Activated CD4-positive, alpha-beta T cell treated with anti-CD3 and anti-CD28 coated beads for 4 hours (primary cell): Measurements from ENCODE around the gene PDE4B.
"Not testable (repeated sequence)": the region's sequence is repeated elsewhere in the genome, so short reads cannot be mapped to it uniquely, and the experiment has no call there.

Source experiments
- DNase-seq, 2 donors: peaks; one replicate each; pipeline ENCODE4 v3.0.0-alpha.2; 2020

The PDE4B gene

DNA sequence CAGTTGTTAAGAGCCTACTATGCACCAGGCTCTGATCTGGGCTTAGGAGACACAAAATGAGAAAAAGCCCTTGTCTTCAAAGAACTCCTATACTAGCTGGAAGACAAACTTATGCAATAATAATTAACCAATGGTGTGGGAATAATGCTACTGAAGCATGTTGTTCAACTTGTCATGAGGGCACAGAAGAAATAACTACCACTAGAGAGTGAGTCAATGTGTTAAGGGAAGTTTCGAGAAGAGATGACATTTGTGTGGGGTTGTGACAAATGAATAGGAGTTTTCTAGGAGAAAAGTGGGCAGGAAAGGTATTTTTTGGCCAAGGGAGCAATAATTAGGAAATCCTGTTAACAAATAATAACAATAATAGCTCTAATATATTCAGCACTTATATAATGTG, 205.0 kb downstream of the PDE4B start:
- DNase-seq, result no peak

DNA sequence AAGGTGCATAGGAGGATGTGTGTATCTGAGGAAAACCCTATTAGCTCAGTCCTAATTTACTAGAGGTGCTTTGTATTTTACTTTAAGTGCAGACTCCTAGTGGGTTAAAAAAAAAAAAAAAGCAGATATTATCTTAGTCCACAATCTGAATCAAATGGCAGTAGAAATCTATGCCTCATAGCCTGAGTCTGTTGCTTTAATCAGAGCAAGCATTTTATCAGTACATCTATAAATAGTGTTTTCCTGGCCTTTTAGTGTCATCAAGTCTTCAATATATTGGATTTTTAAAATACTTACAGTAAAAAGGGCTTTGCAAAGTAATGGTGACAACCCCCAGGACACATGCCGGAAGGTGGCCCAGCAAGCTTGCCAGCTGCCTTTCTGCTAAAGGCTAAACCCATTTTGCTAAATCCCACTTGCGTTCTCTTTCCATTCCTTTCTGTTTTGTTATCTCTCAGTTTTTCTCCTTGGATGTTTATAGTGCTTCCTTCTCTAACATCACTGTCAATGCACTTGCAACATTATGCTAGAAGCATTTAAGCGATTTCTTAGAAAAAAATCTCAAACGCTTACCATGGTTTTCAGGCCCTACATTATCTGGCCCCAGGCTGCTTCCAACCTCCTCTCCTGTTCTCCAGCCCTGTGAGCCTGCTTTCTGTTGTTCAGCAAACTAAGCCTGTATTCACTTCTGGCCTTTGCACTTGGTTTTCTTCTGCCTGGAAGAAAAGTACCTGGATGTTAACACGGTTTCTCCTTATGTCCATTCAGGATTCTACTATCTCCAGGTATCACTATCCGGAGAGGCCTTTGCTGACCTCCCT, 206.3 kb downstream of the PDE4B start:
- DNase-seq, result no peak

DNA sequence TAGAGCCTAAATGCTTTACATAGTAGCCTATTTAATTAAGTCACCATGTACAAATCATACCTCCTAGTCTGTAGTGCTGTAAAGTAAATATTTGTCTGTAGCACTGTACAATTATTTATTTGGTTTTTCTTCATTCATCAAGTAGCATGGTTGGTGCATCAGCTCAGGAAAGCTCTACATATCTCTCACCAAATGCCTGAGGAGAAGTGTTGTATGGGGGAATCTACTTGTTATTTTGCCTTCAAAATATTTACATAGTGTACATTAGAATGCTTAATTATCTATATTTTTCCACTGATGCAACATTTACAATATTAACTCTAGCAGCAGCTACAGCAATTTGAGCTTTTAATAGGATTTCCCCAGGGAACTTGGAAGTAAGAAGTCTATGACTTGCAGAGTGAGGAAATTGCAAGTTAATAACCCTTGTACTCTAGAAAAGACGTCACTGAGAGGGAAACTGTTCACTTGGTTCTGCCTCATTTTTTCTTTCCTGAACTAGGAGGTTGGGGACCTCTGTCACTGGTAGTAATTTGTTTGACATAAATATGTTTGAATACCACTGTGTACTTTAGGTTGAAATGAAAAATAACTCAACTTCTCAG, 207.4 kb downstream of the PDE4B start:
- no peak for DNase-seq

DNA sequence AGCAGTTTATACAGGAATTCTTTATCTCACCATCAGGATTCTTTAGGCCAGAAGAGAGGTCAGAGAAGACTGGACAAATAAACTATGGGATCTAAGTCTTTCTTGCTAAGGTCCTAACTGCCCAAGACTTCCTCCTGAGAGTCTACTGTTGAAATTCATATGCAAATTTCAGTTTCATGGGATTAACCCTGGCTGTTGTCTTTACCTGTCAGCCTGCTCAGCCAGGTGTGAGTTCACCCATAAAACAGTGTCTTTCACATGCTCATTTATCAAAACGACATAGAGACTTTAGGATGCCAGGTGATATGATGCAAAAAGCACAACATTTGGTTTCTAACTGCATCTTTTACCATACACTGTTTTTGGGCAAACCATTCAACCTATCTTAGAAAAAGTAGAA, 211.0 kb downstream of the PDE4B start:
- no peak for DNase-seq

DNA sequence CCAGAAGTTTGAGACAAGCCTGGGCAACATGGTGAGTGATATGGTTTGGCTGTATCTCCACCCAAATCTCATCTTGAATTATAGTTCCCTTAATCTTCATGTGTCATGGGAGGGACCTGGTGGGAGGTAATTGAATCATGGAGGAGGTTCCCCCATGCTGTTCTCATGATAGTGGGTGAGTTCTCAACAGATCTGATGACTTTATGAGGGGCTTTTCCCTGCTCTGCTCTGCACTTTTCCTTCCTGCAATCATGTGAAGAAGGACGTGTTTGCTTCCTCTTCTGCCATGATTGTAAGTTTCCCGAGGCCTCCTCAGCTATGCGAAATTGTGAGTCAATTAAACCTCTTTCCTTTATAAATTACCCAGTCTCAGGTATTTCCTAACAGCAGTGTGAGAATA, 213.8 kb downstream of the PDE4B start:
- DNase-seq, result not testable (repeated sequence)

DNA sequence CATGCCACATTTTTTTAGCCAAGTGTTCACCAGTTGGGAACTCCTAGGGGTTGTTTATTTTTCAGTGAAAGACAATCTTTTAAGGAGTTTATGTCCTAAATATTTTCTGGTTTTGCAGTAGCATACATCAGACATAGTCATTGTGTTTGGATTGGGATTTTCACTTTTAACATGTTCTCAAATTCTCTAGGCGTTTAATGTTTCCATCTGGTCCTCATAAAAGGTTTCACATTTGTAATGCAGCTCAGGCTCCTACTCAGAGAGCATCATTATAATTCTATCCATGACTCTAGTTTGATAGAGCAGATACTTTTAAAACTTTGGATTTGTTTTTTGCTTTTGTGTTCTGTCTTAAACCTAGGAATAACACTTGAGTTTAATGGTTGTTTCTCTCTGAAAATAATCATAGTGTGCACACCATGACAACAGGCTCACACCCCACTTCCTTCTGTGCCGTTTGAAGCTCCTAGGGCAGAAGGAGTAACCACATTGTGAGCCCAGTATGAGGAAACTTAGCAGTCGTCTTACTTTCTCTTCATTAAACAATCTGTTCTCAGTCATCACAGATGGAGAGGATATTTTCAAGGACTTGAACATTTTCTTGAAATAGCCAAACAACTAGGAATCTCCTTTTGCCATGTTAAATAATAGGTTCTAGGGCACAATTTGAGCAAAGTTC, 219.6 kb downstream of the PDE4B start:
- no peak for DNase-seq

DNA sequence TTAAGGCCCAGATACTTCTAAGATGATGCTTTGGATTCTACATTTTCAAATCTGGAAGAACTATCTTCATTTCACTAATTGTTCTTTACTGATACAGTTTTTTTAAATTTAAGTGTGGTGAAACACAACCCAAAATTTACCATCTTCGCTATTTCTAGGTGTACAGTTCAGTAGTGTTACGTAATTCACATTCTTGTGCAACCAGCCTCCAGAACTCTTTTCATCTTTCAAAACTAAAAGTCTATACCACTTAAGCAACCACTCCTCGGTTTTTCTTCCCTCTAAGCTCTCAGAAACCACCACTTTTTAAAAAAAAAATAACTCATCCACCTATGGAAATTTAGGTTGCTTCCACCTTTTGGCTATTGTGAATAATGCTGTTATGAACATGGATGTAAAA, 220.7 kb downstream of the PDE4B start:
- DNase-seq, result no peak

DNA sequence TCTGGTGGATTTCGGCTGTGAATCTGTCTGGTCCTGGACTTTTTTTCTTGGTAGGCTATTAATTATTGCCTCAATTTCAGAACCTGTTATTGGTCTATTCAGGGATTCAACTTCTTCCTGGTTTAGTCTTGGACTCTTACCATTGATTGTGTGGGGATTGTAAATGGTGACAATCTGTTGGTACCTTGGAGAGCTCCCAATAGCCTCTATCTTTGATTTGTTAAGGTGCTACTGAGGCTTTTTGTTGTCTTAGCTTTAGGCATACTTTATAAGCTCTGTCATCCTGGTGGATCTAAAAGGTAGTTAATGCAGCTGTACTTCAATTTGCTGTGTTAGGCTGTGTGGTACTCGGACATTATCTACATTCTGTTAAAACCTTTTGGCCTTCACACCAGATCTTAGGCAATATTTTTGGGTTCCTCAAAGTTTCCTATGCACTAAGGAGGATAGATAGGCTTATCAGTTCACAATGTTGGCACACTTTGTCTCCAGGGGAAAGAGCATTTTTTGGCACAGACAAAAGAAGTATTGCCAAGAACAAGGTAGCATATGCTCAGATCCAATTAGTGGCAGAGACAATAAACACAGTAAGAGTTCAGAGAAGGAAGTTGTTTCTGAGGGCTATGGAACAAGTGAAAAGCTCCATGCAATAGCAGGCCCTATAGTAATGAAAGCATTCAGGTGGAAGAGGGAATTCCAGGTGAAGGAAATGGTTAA, 230.4 kb downstream of the PDE4B start:
- no peak for DNase-seq

DNA sequence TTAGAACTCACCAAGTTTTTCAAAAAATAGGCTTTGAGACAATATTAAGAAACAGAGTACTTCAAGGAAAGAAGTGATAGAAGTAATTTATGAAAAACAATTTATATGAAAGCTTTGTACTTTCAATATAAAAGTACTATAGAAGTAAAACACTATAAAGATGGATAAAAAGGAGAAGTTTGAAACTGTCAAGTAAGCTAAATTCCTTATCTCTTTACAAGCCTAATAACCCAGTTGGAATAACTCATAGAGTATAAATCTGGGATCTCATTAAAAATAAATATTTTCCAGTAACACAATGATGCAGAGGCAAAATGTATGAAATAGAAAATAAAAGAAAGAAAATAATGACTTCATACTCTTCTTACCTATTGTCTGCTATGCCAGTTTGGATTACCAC, 232.5 kb downstream of the PDE4B start:
- no peak for DNase-seq

DNA sequence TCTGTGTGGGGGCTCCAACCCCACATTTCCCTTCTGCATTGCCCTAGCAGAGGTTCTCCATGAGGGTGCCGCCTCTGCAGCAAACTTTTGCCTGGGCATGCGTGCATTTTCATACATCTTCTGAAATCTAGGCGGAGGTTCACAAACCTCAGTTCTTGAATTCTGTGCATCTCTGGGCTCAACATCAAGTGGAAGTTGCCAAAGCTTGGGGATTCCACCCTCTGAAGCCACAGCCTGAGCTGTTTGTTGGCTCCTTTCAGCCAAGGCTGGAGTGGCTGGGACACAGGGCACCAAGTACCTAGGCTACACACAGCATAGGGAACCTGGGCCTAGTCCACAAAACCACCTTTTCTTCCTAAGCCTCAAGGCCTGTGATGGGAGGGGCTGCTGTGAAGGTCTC, 235.3 kb downstream of the PDE4B start:
- no peak for DNase-seq

DNA sequence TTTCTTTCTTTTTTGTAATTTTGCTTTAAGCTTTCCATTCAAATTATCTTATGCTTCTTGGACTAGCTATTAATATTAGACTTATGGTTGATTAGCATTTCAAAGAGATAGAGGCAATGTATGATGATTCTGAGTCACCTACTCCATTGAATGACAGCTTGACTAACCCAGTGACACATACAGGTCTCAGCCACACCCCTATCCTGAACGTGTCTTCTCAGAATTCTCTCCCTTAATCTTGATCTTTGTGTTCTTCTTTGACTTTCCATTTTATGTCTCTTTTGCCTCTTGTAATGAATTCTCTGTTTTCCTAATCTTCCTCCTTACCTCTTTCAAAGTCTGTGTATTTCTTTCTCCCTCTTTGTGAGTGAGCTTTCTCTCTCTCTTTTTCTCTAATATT, 241.1 kb downstream of the PDE4B start:
- no peak for DNase-seq

DNA sequence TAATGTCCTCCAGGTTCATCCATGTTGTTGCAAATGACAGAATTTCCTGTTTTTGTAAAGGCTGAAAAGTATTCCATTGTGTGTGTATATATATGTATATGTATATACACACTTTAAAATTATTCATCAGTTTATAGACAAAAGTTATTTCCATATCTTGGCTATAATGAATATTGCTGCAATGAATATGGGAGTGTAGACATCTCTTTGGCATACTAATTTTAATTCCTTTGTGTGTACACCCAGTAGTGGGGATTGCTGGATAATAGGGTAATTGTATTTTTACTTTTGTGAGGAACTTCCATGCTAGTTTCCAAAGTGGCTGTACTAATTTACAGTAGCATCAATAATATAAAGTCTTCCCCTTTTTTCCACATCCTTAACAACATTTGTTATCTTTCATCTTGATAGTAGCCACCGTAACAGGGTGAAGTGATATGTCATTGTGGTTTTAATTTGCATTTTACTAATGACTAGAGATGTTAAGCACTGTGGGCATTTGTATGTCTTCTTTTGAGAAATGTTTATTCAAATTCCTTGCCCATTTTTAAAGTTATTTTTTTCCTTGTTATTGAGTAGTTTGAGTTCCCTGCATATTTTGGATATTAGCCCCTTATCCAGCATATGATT, 243.0 kb downstream of the PDE4B start:
- no peak for DNase-seq

DNA sequence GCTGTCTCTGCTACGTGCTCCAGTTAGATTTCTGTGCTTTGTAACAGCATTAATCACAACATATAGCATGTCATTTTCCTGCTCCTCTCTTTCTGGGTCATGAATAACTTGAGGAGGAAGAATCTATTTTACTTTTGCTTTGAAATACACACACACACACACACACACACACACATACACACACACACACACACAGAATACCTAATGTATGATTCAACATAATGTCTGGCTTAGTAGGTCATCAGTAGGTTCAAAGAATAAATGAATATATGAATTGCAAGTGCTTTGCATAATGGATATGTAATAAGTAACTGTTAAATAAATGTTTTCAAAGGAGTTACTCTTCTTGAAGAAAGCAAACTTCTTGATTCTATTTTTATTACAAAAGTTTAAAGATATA, 249.0 kb downstream of the PDE4B start:
- DNase-seq, result no peak

DNA sequence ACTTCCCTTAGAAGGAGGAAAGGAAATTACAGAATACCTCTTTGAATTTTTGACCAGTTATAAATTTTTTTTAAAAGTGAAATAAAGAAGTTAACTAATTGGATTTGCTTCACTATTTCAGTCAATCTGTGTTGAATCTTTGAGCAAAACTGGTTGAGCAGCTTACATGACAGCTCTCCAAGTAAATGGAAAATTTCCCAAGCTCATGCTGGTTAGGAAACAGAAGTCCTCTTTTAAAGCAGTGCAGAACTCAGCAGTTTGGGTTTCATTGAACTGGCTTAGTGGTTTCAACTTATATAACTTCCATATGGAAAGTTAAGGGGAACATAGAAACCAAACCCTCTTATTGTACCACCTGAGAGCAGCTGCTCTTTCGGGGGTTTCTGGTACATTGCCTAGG, 250.5 kb downstream of the PDE4B start:
- no peak for DNase-seq

DNA sequence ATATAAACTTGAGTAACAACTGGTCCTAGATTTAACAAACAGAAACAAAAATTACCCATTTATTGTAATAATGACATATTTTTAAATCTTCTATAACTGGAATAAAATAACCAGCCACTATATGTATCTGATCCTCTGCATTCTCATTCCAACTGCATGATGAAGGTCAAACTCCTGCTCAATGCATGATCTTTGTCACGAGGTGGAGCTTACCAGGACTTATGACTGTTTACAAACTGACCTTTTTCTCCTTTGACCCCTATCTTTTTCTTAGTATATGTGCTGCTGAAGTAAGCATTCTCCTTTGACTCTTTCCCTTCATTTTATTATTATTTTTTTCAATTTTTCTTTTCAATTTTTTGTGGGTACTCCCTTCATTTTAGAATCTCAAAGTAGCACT, 252.2 kb downstream of the PDE4B start:
- no peak for DNase-seq

DNA sequence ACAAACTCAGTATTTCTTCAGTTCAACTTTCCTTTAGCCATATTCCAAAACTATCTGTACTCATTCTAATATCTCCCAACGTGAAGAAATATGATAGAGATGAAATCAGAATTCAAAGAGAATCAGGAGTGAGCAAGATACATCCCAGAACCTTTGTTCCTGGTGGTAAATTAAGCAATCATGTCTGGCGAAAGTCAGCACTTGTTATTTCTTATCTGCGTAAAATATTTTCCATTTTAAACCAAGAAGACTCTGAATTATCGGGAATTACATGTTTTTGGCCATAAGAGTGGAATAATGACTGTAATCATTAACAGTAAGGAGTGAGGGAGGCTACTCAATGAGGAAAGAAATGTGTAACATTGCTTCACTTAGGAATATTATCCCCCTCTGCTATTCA, 253.7 kb downstream of the PDE4B start:
- no peak for DNase-seq

DNA sequence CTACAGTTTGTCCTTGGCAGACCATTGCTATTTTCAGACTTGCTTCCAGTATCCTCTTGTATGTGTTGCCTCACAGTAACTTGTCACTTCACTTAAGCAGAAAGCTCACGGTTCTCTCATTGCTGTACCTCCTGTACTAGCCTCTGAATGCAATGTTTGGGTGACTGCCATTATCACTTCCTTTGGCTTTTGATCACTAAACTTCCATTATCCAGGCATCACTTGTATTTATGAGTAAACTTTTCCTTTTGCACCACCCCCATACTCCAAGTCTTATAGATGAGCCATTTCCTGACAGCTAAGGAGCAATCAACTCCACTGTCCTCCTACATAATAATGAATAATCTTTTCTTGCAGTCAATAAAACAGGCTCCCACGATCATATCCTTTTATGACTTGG, 255.3 kb downstream of the PDE4B start:
- no peak for DNase-seq

DNA sequence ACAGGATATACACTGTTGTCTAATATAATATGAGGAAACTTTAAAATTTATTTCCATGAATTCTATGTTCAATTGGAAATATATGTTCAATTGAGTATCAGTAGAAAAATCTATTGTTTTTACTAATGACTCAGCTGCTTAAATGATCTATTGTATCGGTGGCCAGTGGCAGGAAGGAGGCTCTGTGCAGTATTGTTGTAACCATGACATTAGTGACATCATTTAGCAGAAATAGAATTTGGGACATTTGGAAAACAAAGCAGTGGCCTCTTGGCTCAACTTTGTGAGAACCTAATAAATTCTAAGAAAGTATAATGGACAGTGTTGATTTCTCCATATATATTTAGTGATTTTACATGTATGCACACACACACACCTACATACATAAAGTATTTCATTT, 257.4 kb downstream of the PDE4B start:
- no peak for DNase-seq

DNA sequence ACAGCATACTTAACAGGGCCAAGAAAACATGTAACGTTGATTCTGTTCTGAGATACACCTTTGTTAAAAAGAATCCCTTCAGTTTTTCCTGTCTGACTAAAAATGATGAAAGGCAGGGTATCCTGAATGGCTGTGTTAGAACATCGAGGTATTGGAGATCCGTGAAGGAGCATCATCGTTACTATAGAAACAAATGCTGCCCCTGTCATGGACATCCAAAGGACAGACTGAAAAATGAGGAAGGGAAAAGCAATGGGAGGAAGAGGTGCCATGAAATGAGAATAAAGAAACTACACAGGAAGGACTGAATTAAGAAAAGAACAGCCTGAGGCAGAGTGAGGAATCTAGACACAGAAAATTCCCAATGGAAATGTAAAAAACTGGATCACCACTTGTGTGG, 257.9 kb downstream of the PDE4B start:
- no peak for DNase-seq

DNA sequence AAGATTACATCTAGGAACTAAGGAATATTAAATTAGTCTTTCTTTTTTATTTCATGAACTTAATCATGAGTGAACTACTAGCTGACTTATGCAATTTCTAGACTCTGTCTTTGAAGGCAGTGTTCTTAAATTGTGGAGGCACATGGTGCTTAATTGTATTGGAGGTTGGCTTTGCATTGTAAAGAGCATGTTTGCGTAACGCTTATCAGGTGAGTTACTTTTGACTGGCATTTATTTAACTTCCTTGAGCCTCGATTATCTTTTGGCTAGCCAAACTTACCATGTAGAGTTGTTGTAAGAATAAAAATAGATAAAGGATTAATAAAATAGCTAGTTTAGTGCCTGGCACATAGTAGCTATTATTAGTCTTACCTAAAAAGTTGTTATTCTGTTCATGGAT, 262.4 kb downstream of the PDE4B start:
- no peak for DNase-seq

DNA sequence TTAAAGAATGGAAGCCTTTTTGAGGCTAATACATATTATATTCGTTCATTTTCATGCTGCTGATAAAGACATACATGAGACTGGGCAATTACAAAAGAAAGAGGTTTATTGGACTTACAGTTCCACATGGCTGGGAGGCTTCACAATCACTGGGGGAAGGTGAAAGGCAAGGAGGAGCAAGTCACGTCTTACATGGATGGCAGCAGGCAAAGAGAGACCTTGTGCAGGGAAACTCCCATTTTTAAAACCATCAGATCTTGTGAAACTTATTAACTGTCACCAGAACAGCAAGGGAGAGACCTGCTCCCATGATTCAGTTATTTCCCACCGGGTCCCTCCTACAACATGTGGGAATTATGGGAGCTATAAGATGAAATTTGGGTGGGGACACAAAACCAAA, 264.8 kb downstream of the PDE4B start:
- not testable (repeated sequence) for DNase-seq

DNA sequence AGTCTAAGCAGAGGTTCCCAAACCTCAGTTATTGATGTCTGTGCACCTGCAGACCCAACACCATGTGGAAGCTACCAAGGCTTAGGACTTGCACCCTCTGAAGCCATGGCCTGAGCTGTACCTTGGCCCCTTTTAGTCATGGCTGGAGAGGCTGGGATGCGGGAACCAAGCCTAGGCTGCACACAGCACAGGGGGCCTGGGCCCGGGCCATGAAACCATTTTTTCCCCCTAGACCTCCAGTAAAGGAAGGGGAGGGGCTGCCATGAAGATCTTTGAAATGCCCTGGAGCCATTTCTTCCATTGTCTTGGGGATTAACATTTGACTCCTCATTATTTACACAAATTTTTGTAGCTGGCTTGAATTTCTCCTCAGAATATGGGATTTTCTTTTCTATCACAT, 265.9 kb downstream of the PDE4B start:
- DNase-seq, result no peak

DNA sequence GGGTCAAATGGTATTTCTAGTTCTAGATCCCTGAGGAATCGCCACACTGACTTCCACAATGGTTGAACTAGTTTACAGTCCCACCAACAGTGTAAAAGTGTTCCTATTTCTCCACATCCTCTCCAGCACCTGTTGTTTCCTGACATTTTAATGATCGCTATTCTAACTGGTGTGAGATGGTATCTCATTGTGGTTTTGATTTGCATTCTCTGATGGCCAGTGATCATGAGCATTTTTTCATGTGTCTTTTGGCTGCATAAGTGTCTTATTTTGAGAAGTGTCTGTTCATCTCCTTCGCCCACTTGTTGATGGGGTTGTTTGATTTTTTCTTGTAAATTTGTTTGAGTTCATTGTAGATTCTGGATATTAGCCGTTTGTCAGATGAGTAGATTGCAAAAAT, 274.5 kb downstream of the PDE4B start:
- DNase-seq, result not testable (repeated sequence)
